HG02852 (cell line): Measurements from ENCODE around the gene TANC2.
"Not testable (repeated sequence)": the region's sequence is repeated elsewhere in the genome, so short reads cannot be mapped to it uniquely, and the experiment has no call there.

Experiments used
- ATAC-seq: cut with Tn5 transposase; IDR thresholded peaks from one replicate; pipeline ENCODE4 v1.9.1; 2021; ENCODE audit warnings: mild to moderate bottlenecking, moderate library complexity; ENCODE audit not compliant: unreplicated experiment

TANC2 gene

GRCh38 chr17:62963296-62963695 lies 2.7 kb upstream of the TANC2 start:
- ATAC-seq = no peak

GRCh38 chr17:62964506-62964905 lies 1.5 kb upstream of the TANC2 start:
- no peak for ATAC-seq

- ATAC-seq = no peak
Measured at GRCh38 chr17:62965174-62965685, 805 bp upstream of the TANC2 start.

- ATAC-seq = no peak
Measured at GRCh38 chr17:62966426-62967204, 580 bp downstream of the TANC2 start.

GRCh38 chr17:62967205-62967529 lies 1.1 kb downstream of the TANC2 start:
- ATAC-seq = no peak

GRCh38 chr17:62968445-62968923 lies 2.4 kb downstream of the TANC2 start:
- ATAC-seq = peak; percentile 49

GRCh38 chr17:62970610-62971009 lies 4.6 kb downstream of the TANC2 start:
- ATAC-seq = no peak

GRCh38 chr17:62971853-62972252 lies 5.8 kb downstream of the TANC2 start:
- no peak for ATAC-seq

- ATAC-seq = no peak
Measured at GRCh38 chr17:62974788-62975187, 8.8 kb downstream of the TANC2 start.

- no peak for ATAC-seq
Measured at GRCh38 chr17:62975206-62975605, 9.2 kb downstream of the TANC2 start.

GRCh38 chr17:62976643-62977231 lies 10.7 kb downstream of the TANC2 start:
- ATAC-seq = not testable (repeated sequence)

GRCh38 chr17:62980842-62981241 lies 14.8 kb downstream of the TANC2 start:
- ATAC-seq = no peak

GRCh38 chr17:62981933-62982332 lies 15.9 kb downstream of the TANC2 start:
- ATAC-seq = no peak

- no peak for ATAC-seq
Measured at GRCh38 chr17:62984801-62985200, 18.8 kb downstream of the TANC2 start.

- ATAC-seq = no peak
Measured at GRCh38 chr17:62986549-62986948, 20.5 kb downstream of the TANC2 start.

- no peak for ATAC-seq
Measured at GRCh38 chr17:62987136-62987535, 21.1 kb downstream of the TANC2 start.

- no peak for ATAC-seq
Measured at GRCh38 chr17:62989501-62989900, 23.5 kb downstream of the TANC2 start.

GRCh38 chr17:62994931-62995330 lies 28.9 kb downstream of the TANC2 start:
- ATAC-seq = no peak

- ATAC-seq = no peak
Measured at GRCh38 chr17:62995377-62995885, 29.4 kb downstream of the TANC2 start.

- ATAC-seq = no peak
Measured at GRCh38 chr17:62996221-62996620, 30.2 kb downstream of the TANC2 start.

GRCh38 chr17:62998166-62998565 lies 32.1 kb downstream of the TANC2 start:
- no peak for ATAC-seq
